ENCODE data around the gene LDLRAD4.

The LDLRAD4 gene

DNA sequence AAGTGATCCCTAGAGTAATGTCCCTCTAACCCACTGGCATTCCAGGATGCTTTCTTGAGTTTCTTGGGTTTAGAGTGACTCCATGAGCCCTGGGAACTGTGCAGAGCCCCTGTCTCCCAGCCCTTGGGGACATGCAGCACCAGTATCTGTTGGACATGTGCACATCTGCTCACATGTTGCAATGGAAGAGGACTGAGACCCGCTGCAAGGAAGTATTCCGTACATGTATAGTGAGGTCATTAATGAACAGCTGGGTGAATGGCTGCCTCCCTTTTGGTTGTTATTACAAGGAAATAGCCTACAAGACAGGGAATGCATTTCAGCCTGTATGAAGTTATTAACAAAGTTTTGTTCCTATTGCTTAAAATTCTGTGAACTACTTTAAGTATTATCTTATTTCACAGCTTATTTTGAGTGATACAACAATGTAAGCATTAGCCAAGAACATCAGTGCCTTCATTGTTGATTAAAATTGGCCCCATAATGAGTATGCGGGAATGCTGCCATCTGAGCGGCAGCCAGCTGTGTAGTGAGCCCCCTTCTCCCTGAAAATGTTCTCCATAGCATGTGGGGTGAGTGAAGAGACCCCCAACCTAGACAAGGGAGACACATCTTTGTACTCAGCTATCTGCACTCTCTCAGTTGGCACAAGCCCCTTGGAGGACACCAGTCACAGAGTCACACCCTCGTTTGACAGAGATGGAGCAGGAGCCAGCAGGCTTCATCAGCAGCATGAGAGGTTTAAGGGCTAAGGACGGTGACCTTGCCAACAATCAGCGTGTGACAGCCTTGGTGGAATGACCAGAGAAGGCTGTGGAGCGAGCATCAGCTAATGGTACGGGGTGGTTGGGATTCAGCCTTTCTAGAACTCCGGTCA lies 420.4 kb downstream of the LDLRAD4 start:
- TF ChIP-seq, protein P1, sequence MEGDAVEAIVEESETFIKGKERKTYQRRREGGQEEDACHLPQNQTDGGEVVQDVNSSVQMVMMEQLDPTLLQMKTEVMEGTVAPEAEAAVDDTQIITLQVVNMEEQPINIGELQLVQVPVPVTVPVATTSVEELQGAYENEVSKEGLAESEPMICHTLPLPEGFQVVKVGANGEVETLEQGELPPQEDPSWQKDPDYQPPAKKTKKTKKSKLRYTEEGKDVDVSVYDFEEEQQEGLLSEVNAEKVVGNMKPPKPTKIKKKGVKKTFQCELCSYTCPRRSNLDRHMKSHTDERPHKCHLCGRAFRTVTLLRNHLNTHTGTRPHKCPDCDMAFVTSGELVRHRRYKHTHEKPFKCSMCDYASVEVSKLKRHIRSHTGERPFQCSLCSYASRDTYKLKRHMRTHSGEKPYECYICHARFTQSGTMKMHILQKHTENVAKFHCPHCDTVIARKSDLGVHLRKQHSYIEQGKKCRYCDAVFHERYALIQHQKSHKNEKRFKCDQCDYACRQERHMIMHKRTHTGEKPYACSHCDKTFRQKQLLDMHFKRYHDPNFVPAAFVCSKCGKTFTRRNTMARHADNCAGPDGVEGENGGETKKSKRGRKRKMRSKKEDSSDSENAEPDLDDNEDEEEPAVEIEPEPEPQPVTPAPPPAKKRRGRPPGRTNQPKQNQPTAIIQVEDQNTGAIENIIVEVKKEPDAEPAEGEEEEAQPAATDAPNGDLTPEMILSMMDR (IDR thresholded peaks at IDR 0.05; ENCODE audit: low read depth, low read length): no peak

GRCh38 chr18:13640266-13640860 lies 421.8 kb downstream of the LDLRAD4 start:
- no peak overlapping the region for H3K4me3 ChIP-seq (ENCODE audit: low read depth, low read length)
- TF ChIP-seq, protein P1 (IDR thresholded peaks at IDR 0.05; ENCODE audit: low read depth, low read length): no peak

More for the DNA sequence above, 420.4 kb downstream of the LDLRAD4 start:
- no peak overlapping the region for H3K4me3 ChIP-seq (ENCODE audit: low read depth, low read length)

- no peak overlapping the region for H3K4me3 ChIP-seq (ENCODE audit: low read depth, low read length)
- TF ChIP-seq, protein P1 (IDR thresholded peaks at IDR 0.05; ENCODE audit: low read depth, low read length): no peak
Measured at GRCh38 chr18:13641551-13642439, 423.2 kb downstream of the LDLRAD4 start.

DNA sequence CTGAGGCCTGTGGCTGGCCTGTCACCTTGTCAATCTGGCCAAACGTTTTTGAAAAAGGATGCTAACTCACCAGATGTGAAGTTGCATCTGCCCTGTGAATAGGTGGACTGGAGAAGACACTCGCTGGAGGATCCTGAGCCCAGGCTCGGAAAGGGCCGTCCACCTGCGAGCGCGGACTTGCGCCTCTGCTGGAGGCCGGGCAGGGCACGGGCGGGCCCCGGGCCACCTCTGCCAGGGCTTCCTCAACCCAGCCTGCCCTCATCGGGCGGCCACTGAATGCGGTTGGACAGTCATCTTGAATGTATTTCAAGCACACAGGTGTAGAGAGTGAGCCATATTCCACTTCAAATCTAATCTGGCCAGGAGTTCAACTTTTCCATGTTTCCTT lies 423.9 kb downstream of the LDLRAD4 start:
- TF ChIP-seq, protein P1 (IDR thresholded peaks at IDR 0.05; ENCODE audit: low read depth, low read length): no peak
- no peak overlapping the region for H3K4me3 ChIP-seq (ENCODE audit: low read depth, low read length)

DNA sequence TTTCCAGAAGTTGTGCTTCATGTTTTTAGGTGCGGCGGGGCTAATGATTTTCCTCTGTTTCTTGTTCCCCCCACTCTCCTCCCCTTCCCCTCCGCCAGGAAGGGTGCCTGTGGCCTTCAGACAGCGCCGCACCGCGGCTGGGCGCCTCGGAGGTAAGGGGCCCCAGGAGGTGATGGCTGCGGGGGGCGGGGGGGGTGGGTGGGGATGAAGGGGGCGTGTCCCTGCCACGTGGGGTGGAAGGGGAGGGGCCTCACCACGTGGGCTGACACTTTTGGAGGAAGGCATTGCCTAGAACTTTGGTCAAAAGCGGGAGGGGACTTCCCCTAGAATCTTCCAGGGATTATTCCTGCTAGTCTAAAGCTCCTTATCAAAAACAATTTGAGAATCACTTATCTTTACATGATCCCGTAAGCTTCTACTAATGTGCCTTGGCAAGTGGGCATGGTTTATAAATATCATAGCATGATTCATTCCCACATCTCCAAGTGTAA lies 424.7 kb downstream of the LDLRAD4 start:
- H3K4me3 ChIP-seq (ENCODE audit: low read depth, low read length): no peak overlapping the region
- TF ChIP-seq, protein P1 (IDR thresholded peaks at IDR 0.05; ENCODE audit: low read depth, low read length): no peak

DNA sequence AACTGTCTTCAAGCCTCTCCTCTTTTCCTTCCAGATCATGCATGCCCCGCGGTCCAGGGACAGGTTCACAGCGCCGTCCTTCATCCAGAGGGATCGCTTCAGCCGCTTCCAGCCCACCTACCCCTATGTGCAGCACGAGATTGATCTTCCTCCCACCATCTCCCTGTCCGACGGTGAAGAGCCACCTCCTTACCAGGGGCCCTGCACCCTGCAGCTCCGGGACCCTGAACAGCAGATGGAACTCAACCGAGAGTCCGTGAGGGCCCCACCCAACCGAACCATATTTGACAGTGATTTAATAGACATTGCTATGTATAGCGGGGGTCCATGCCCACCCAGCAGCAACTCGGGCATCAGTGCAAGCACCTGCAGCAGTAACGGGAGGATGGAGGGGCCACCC lies 426.5 kb downstream of the LDLRAD4 start:
- TF ChIP-seq, protein P1 (IDR thresholded peaks at IDR 0.05; ENCODE audit: low read depth, low read length): no peak
- H3K4me3 ChIP-seq (ENCODE audit: low read depth, low read length): no peak overlapping the region
